IPS-20b (cell line): ENCODE measurements around the gene KCNMB2.
"Not testable (repeated sequence)": the region's sequence is repeated elsewhere in the genome, so short reads cannot be mapped to it uniquely, and the experiment has no call there.

Source experiments
- H3K27ac ChIP-seq: one replicate; pipeline ENCODE4 v1.5.1; 2013; ENCODE audit warnings: low read length
- H3K27me3 ChIP-seq: 2 replicates; pipeline ENCODE4 v1.6.1; 2013; ENCODE audit warnings: mild to moderate bottlenecking, low read length, inconsistent platforms; ENCODE audit not compliant: insufficient read depth
- H3K36me3 ChIP-seq: 2 replicates; pipeline ENCODE4 v1.6.1; 2013; ENCODE audit warnings: low read depth, mild to moderate bottlenecking, inconsistent platforms, low read length, moderate library complexity; ENCODE audit not compliant: insufficient read depth
- H3K4me1 ChIP-seq: 2 replicates; pipeline ENCODE4 v1.6.1; 2013; ENCODE audit warnings: mild to moderate bottlenecking, control low read depth, inconsistent platforms, low read length, moderate library complexity; ENCODE audit not compliant: insufficient read depth
- H3K4me3 ChIP-seq: 2 replicates; pipeline ENCODE4 v1.5.1; 2013; ENCODE audit warnings: mild to moderate bottlenecking, low read length, inconsistent platforms
- H3K9ac ChIP-seq: 2 replicates; pipeline ENCODE4 v1.6.1; 2013; ENCODE audit warnings: low read depth, mild to moderate bottlenecking, inconsistent platforms, low read length, moderate library complexity
- H3K9me3 ChIP-seq: 2 replicates; pipeline ENCODE4 v1.6.1; 2013; ENCODE audit warnings: mild to moderate bottlenecking, low read depth, low read length, inconsistent platforms; ENCODE audit not compliant: insufficient read depth

Gene KCNMB2

DNA sequence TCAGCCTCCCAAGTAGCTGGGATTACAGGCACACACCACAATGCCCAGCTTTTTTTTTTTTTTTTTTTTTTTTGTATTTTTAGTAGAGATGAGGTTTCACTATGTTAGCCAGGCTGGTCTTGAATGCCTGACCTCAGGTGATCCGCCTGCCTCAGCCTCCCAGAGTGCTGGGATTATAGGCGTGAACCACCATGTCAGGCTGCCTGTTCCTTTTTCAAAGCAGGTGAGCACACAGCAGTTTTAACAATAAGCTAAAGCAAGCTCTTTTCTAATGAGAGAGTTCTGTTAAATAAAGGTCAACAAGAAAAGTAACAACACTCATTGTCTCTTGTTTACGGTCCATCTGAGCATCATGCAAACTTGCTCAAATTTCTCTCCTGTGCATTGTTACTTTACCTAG is 13.2 kb downstream of the KCNMB2 start:
- not testable (repeated sequence) for H3K27ac ChIP-seq, H3K36me3 ChIP-seq, H3K27me3 ChIP-seq, H3K9me3 ChIP-seq, H3K9ac ChIP-seq, H3K4me3 ChIP-seq, H3K4me1 ChIP-seq

DNA sequence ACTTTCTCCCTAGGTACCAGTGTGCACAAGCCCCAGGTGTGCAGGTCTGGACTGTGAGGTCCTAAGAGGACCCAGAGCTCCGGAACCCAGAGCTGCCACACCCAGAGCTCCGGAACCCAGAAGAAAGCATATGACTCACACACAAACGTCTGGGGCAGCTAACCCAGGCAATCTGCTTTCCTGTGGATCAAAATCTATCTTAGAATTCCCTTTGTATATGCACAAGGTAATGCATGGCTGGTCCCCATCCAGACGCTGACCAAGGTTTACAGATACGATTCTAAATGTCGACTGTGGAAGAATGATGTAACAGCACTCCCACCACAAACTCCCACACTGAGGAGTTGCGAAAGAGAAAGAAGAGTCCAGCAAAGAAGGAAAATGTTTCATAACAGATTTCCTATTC is 15.7 kb downstream of the KCNMB2 start:
- Histone ChIP-seq H3K9me3 (no peaks in the 10 kb centered on the region), H3K36me3 (no peaks in the 10 kb centered on the region), H3K27ac (no peak overlapping the region), H3K27me3 (no peaks in the 10 kb centered on the region), H3K4me3 (no peak overlapping the region), H3K4me1 (peaks cover 5% of the 10 kb centered on the region), H3K9ac (no peak overlapping the region)

DNA sequence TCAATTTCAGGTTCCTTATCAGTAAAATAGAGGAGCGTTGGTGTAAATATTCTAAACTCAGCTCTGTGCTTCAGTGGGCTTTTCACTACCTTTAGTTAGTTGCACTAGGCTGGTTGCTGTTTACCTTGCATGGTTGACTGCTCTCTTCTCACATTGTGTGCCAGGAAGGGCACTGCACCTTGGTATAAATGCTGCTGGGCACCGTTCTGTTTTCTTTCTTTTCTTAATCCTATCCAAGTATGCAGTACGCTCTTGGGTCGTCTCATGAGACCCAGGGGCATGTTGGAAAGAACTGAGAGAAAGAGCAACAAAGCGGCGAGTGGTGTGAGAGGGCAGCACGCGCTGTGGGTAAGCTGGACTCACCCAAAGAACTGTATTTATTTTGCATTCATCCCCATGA is 22.4 kb downstream of the KCNMB2 start:
- H3K4me1 ChIP-seq = peaks cover 5% of the 10 kb centered on the region; the same call in 1 of the 2 replicates
- H3K9me3 ChIP-seq = no peaks in the 10 kb centered on the region
- no peak overlapping the region for H3K9ac ChIP-seq
- H3K27me3 ChIP-seq = no peaks in the 10 kb centered on the region
- no peak overlapping the region for H3K27ac ChIP-seq
- no peak overlapping the region for H3K4me3 ChIP-seq
- H3K36me3 ChIP-seq = no peaks in the 10 kb centered on the region

DNA sequence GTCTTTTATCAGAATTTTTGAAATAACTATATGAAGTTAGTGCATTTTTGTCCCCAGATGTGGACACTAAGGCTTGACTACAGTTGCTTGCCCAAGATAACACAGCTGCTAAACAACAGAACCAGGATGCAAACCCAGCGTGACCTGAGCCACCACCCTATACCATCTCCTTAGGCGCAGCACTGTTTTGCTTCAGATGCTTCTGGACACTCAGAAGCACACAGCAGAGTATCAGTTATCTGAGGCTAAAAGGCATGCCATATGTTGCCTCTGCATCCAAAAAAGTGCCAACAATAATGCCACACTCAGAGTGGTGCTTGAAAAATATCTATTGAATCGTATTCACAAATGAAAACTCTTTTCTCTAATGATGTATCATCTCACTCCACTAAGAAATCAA is 24.5 kb downstream of the KCNMB2 start:
- Histone ChIP-seq H3K4me1 (no peaks in the 10 kb centered on the region), H3K27me3 (no peaks in the 10 kb centered on the region), H3K9me3 (no peaks in the 10 kb centered on the region), H3K4me3 (no peak overlapping the region), H3K27ac (no peak overlapping the region), H3K9ac (no peak overlapping the region), H3K36me3 (no peaks in the 10 kb centered on the region)

DNA sequence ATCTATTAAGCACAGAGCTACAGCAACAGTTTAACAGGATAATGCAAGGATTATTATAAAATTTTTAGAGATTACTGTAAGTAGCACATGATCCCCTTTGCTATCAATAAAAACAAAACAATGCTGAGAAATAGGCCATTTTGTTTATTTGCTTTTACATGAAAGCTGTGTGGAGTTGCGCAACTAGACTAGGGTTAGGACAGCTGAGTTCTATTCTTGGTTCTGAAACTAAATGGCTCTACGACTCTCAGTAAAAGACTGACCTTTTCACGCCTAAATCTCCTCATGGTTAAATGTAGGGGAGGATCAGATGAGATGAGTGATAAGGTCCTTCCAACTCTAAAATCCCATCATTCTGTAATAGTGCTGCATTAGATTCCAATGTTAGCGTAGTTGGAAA is 25.0 kb downstream of the KCNMB2 start:
- Histone ChIP-seq H3K4me1 (no peaks in the 10 kb centered on the region), H3K36me3 (no peaks in the 10 kb centered on the region), H3K4me3 (no peak overlapping the region), H3K9me3 (no peaks in the 10 kb centered on the region), H3K27me3 (no peaks in the 10 kb centered on the region), H3K27ac (no peak overlapping the region), H3K9ac (no peak overlapping the region)

DNA sequence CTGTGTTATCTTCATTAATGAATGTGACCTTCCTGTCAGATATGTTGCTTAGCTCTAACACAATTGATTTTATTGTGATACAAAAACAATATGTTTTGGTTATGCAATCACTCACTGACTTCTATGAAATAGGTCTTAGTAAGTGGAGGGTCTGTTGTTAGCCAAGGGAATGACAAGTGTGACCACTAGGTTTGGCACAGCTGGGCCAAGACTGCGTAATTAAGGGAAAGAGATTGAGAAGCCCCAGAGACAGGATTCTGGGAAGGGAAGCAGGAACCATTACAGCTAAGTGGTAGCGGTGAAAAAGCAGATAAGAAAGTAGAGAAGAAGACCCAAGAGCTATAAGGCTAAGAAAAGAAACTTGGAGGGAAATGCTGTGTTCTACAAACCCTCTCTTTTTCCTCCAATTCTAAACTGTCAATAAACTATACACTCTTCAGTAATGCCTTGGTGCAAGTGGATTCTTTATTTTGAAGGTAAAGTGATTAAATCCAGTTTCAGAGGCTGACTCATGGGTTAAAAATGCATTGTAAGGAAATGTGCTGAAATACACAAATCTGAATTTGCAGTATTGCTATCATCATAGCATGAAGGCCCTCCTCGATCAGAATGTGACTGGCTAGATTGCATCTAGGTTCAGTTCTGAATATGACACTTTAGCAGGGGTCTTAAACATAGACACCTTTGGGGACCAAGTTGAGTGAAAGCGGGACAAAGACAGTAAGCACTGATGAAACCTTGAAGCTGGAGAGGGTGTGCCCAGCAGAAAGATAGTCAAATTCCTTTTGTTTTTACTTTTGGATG is 26.1 kb downstream of the KCNMB2 start:
- Histone ChIP-seq H3K27ac (no peak overlapping the region), H3K4me3 (no peak overlapping the region), H3K36me3 (no peaks in the 10 kb centered on the region), H3K9ac (no peak overlapping the region), H3K27me3 (no peaks in the 10 kb centered on the region), H3K9me3 (no peaks in the 10 kb centered on the region), H3K4me1 (no peaks in the 10 kb centered on the region)

DNA sequence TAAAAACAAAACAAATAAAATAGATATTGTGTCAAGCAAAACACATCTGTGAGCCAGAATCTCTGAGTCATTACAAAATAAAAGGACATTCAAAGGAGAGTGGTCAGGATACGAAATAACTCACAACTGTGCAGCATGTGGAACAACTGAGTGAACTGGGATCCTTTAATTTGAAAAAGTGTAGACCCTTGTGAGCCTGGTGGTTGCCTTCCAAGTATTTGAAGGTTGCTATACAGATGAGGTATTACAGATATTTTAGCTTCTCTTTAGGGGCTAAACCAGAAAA is 26.7 kb downstream of the KCNMB2 start:
- Histone ChIP-seq H3K9ac (no peak overlapping the region), H3K4me1 (no peaks in the 10 kb centered on the region), H3K4me3 (no peak overlapping the region), H3K9me3 (no peaks in the 10 kb centered on the region), H3K27ac (no peak overlapping the region), H3K27me3 (no peaks in the 10 kb centered on the region), H3K36me3 (no peaks in the 10 kb centered on the region)

DNA sequence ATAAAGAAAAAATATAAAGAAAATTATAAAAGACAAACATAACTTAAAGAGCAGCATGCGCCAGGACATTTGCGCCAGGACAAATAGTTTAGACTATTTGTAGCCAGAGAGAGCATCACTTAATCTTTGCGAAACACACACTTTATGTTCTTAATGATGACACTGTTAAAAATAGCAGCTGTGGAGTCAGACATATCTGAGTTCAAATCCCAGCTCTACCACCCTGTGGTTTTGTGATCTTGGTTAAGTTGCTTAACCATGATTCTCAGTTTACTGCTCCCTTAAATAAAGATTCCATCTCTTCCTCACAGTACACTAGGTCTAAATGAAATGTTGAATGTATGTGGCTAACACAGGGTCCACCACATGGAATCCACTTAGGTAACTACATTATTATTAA is 31.4 kb downstream of the KCNMB2 start:
- Histone ChIP-seq H3K9ac (no peak overlapping the region), H3K4me1 (no peaks in the 10 kb centered on the region), H3K9me3 (no peaks in the 10 kb centered on the region), H3K36me3 (no peaks in the 10 kb centered on the region), H3K4me3 (no peak overlapping the region), H3K27me3 (no peaks in the 10 kb centered on the region), H3K27ac (no peak overlapping the region)

DNA sequence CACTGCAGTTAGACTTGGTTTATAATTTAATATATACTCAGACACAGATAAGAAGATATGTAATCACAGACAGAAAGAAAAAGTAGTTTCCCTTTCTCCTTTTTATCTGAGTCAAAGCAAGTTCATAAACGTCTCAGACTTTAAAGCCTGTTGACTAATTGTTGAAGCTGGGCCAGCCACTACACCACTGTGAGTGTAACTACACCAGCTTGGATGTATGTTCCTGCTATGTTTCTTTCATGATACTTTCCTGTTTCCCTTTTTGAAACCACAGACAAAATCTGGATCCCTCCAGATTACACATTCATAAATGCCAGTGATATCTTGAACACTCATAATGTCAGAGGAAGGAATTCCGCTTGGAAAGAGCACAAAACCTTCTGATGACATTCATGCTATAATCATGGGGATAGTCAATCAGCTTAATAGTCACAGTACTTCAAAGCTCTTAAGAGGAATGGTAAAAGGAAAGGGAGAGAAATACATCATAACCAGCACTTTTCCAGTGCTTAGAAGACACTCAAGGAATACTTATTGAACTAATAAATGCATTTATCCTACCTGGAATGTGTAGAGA is 32.0 kb downstream of the KCNMB2 start:
- Histone ChIP-seq H3K4me3 (no peak overlapping the region), H3K4me1 (no peaks in the 10 kb centered on the region), H3K27ac (no peak overlapping the region), H3K9ac (no peak overlapping the region), H3K9me3 (no peaks in the 10 kb centered on the region), H3K36me3 (no peaks in the 10 kb centered on the region), H3K27me3 (no peaks in the 10 kb centered on the region)

DNA sequence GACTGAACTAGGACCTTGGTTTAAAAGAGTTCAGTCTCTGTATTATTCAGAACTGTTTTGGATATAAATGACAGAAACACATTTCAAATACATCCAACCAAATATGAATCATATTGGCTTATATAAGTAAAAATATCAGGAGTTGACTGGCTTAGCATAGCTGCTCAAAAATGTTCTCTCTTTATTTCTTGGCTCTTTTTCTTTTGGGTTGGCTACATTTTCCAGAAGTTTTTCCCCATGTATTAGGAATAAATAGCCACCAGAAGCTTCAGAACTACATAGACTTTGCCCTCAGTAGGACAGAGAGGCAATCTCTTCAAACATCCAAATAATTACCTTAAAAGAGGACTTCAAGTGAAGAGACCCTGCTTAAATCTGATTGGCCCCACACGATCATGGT is 32.7 kb downstream of the KCNMB2 start:
- Histone ChIP-seq H3K9me3 (no peaks in the 10 kb centered on the region), H3K36me3 (no peaks in the 10 kb centered on the region), H3K27me3 (no peaks in the 10 kb centered on the region), H3K4me3 (no peak overlapping the region), H3K4me1 (no peaks in the 10 kb centered on the region), H3K27ac (no peak overlapping the region), H3K9ac (no peak overlapping the region)

DNA sequence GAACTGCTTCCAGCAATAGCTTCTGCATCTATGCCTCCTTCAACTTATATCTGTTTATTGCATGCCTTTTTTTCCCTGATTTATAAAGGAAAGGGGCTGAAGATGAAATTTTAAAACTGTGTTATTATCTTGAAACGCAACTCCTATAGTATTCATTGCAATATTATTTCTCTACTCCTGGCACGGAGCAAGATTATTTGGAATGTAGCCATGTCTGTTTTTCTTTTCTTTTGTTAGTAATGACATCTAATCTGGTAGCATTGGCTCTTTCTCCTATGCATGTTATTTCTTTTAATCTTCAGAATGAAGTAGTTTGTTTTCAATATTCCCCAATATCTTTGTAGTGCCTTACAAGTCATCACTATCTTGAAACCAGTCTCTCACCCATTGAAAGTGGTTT is 33.6 kb downstream of the KCNMB2 start:
- H3K4me3 ChIP-seq = no peak overlapping the region
- no peaks in the 10 kb centered on the region for H3K4me1 ChIP-seq
- H3K9ac ChIP-seq = no peak overlapping the region
- H3K36me3 ChIP-seq = no peaks in the 10 kb centered on the region
- no peaks in the 10 kb centered on the region for H3K27me3 ChIP-seq
- no peak overlapping the region for H3K27ac ChIP-seq
- H3K9me3 ChIP-seq = no peaks in the 10 kb centered on the region

DNA sequence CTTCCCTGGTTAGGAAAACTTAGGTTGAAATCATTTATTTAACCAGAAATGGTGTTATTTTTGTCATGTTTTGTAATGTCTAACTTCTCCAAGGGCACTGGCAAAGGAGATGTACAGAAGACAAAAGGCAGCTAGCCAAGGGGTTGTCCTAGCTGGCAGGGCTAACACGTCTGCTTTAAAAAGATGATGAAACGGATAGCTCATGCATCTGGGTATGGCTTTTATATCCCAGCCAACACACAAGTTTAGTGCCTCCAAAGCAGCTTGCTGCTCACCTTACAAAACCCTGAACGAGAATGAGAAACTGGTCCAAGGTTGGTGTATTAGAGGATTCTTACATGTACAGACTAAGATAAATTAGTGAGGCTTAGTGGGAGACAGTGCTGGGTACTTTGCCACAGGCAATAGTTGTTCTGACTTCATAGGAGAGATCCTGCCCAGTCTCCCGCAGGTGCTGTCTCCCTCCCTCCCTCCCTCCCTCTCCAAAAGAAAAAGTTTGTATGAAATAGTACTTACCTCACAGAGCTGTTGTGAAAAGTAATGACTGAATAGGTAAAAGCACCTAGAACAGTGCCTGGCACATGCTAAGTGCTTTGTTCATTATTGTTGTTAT is 47.8 kb downstream of the KCNMB2 start:
- Histone ChIP-seq H3K9ac (no peak overlapping the region), H3K27ac (no peak overlapping the region), H3K4me3 (no peak overlapping the region), H3K36me3 (no peaks in the 10 kb centered on the region), H3K4me1 (no peaks in the 10 kb centered on the region), H3K9me3 (no peaks in the 10 kb centered on the region), H3K27me3 (no peaks in the 10 kb centered on the region)
